ENCODE measurements around the gene IL16.
"Not testable (repeated sequence)": the region's sequence is repeated elsewhere in the genome, so short reads cannot be mapped to it uniquely, and the experiment has no call there.

The IL16 gene

DNA sequence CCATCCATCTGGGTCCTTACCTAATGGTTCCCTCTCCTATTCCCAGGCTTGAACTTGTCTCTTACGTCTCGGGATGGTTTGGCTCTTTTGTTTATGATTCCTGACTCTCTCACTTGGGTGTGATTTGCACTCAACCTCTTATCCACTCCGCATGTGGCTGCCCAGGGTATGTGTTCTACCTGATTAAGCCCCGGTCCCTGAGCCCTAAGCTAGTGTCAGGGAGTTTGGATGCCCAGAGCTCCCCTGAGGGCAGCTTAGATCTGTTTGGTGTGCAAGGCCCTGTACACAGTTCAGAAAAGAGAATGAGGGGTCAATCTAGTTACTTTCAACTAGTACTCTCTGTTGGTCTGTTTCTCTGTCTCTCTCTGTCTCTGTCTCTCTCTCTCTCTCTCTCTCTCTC lies 143.2 kb downstream of the IL16 start:
- DNase-seq: no peak

DNA sequence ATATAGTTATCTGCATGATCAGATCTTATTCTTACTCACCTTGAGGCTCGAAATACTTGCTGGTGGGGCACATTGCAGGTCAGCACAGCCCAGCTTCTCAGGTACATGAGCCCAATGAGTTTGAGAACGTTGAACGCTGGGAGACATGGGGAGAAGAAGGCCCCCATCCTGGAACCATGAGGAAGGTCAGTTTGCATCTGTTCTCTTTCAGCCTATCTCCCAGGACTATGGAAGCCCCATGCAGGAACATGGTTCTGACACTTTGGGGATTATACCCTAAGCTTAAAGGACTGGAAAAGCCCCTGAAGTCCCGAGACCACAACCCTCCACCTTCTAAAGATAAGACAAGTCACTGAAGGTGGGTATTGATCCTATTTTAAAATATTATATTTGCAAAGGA lies 144.7 kb downstream of the IL16 start:
- DNase-seq: no peak

DNA sequence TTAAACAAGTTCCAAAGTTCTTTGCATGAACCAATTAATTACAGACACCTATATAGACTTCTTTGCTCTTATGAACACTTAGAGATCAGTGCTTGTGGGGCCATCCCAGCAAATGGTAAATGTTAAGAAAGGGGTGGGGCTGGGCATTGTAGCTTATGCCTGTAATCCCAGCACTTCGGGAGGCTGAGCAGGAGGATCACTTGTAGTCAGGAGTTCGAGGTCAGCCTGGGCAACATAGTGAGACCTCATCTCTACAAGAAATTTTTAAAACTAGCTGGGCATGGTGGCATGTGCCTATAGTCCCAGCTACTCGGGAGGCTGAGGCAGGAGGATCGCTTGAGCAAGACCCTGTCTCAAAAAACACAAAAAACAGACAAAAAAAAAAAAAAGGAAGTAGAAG lies 146.7 kb downstream of the IL16 start:
- no peak for DNase-seq

DNA sequence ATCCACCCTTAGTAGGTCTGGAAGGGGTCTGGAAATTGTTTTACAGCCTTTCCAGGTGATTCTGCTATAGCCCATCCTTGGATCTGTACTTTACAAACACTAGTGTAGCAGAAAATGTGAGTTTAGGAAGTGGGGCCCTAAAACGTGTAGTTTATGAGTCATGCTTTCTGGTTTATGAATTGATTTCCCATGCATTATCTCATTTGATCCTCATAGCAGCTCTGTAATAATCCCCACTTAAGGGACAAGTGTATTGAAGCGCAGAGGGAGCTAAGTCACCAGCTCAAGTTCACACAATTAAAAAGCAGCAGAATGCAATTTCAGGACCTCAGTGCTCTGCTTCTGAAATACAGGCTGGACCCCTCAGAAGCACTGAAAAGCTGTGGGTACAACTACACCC lies 149.9 kb downstream of the IL16 start:
- DNase-seq: no peak

- DNase-seq: no peak
Measured at GRCh38 chr15:81347910-81348309, 151.2 kb downstream of the IL16 start.

DNA sequence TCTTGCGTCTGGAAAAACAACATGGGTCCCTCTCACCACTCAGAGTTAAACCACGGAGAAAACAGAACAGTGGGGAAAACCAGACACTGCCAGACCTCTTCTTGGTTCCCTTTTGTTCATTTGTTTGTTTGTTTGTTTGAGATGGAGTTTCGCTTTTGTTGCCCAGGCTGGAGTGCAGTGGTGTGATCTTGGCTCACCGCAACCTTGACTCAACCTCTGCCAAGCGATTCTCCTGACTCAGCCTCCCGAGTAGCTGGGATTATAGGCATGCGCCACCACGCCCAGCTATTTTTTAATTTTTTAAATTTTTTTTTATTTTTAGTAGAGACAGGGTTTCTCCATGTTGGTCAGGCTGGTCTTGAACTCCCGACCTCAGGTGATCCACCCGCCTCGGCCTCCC lies 152.0 kb downstream of the IL16 start:
- not testable (repeated sequence) for DNase-seq

GRCh38 chr15:81349271-81349670 lies 152.6 kb downstream of the IL16 start:
- DNase-seq: no peak

GRCh38 chr15:81351651-81352050 lies 155.0 kb downstream of the IL16 start:
- DNase-seq: no peak

GRCh38 chr15:81356252-81356651 lies 159.6 kb downstream of the IL16 start:
- no peak for DNase-seq

- no peak for DNase-seq
Measured at GRCh38 chr15:81357180-81357686, 160.6 kb downstream of the IL16 start.

DNA sequence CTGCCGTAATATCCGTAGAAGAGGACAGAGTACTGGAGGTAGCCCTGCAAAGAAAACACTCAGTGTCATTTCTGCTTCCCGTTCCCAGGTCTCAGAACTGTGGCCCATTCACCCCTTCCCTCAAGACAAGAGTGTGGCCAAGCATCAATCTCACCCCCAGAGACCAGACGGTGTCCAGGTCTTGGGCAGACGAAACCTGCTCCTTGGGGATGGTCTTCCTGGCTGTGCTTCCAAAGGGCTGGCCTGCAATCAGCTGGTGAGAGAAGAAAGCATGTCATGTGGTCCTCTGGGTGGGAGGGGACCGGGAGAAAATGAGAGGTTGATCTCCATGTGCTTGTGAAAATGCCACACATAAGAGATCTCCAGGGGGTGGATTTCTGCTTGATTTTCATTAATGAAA lies 161.6 kb downstream of the IL16 start:
- DNase-seq: no peak

DNA sequence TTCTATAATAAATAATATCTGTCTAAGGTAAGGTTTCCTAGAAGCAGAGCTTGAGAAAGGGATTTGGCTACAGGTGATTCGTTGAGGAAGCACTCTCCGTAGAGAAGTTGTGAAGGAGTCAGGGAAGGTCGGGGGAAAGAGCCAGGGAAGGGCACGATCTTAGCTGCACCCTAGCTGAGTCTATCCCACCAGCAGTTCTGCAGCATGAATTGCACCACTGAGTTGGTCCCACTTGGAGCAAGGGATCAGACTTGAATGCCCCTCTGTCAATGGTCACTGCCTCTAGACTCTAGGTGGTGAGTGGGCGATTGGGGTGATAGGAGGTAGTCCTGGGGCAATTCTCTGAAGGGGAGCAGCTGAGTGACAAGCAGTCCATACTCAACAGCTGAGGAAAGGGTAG lies 163.8 kb downstream of the IL16 start:
- DNase-seq: no peak

DNA sequence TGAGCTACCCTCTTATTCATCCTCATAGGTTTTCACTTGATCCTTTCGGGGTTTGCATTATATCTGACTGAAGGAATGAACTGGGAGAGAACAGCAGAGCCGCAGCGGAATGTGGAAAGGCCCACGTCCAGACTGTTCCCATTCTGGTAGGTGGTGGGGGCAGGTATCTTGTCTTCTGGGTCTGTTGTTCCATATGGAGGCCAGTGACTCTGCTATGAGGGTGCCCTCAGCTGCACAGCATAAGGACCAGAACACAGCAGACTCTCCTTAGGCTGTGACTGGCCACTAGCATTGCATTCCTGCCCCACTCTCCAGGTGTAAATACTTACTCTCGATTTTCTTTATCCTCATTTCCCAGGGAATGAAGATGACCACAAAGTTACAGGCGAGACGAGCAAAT lies 165.2 kb downstream of the IL16 start:
- DNase-seq: no peak

DNA sequence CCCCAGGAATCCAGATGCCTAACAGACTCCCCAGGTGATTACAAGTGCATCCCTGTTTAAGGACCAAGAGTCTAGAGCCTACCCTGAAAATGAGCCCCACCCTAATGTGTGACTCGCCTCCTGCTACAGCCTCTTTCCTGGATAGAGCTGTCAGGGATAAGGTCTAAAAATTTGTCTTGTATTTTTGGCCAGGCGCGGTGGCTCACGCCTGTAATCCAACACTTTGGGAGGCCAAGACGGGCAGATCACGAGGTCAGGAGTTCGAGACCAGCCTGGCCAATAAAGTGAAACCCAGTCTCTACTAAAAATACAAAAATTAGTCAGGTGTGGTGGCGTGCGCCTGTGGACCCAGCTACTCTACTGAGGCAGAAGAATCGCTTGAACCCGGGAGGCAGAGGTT lies 166.1 kb downstream of the IL16 start:
- DNase-seq: no peak

- DNase-seq: no peak
Measured at GRCh38 chr15:81363276-81363675, 166.6 kb downstream of the IL16 start.
